Mesothelial cell of epicardium (in vitro differentiated cells): Measurements from ENCODE around the gene COA8. TPM values are rescaled to one million over a fixed set of nuclear protein-coding genes. Genes with fewer than 3 reads are reported as not detected.
"Not testable (repeated sequence)": the region's sequence is repeated elsewhere in the genome, so short reads cannot be mapped to it uniquely, and the experiment has no call there.

Experiments
- DNase-seq, 2 experiments: peaks; one replicate each; pipeline ENCODE4 v3.0.0; 2021; ENCODE audit warnings: low spot score in 2 of 2; ENCODE audit not compliant: unreplicated experiment in 2 of 2
- H3K27ac Mint-ChIP-seq: 2 replicates; pipeline ENCODE4 v1.8.0; 2021; ENCODE audit warnings: mixed read lengths
- H3K27me3 Mint-ChIP-seq: 2 replicates; pipeline ENCODE4 v1.8.0; 2021; ENCODE audit warnings: low read depth, mixed read lengths
- H3K36me3 Mint-ChIP-seq: 2 replicates; pipeline ENCODE4 v1.8.0; 2021; ENCODE audit warnings: mixed read lengths
- H3K4me1 Mint-ChIP-seq: 2 replicates; pipeline ENCODE4 v1.8.0; 2021; ENCODE audit warnings: mixed read lengths
- H3K4me3 Mint-ChIP-seq: 2 replicates; pipeline ENCODE4 v1.8.0; 2021; ENCODE audit warnings: mild to moderate bottlenecking, moderate library complexity, mixed read lengths
- H3K9me3 Mint-ChIP-seq: 2 replicates; pipeline ENCODE4 v1.8.0; 2021; ENCODE audit warnings: mixed read lengths
- CTCF ChIP-seq: fragments of 200-600 bp; sonication (generic); IDR thresholded peaks from one replicate; pipeline ENCODE4 v1.5.0; 2021; ENCODE audit warnings: antibody characterized with exemption; ENCODE audit not compliant: unreplicated experiment
- total RNA-seq: library from RNA; stranded (reverse); gene quantifications from 3 replicates; pipeline ENCODE4 v1.2.1, GENCODE V29; 2021

COA8 gene
- total RNA-seq, 1 donor from 2014 or later: 36.0 TPM

GRCh38 chr14:103600503-103600902 lies 37.7 kb downstream of the COA8 start:
- H3K9me3 Mint-ChIP-seq: no peaks in the 10 kb centered on the region
- no peak overlapping the region for H3K27ac Mint-ChIP-seq
- no peak for DNase-seq
- no peak overlapping the region for H3K4me3 Mint-ChIP-seq
- no peaks in the 10 kb centered on the region for H3K27me3 Mint-ChIP-seq
- TF ChIP-seq CTCF: no peak
- peaks cover 2% of the 10 kb centered on the region for H3K36me3 Mint-ChIP-seq
- H3K4me1 Mint-ChIP-seq: peaks cover under 1% of the 10 kb centered on the region

GRCh38 chr14:103604620-103605019 lies 41.9 kb downstream of the COA8 start:
- no peak overlapping the region for H3K4me3 Mint-ChIP-seq
- H3K4me1 Mint-ChIP-seq: peaks cover 7% of the 10 kb centered on the region
- DNase-seq: no peak
- TF ChIP-seq CTCF: no peak
- H3K27ac Mint-ChIP-seq: no peak overlapping the region
- peaks cover 29% of the 10 kb centered on the region for H3K27me3 Mint-ChIP-seq
- peaks cover 2% of the 10 kb centered on the region for H3K36me3 Mint-ChIP-seq
- no peaks in the 10 kb centered on the region for H3K9me3 Mint-ChIP-seq

- peaks cover 29% of the 10 kb centered on the region for H3K27me3 Mint-ChIP-seq
- no peak for DNase-seq
- peaks cover 7% of the 10 kb centered on the region for H3K9me3 Mint-ChIP-seq
- H3K27ac Mint-ChIP-seq: no peak overlapping the region
- H3K36me3 Mint-ChIP-seq: peaks cover 7% of the 10 kb centered on the region
- no peak for TF ChIP-seq CTCF
- H3K4me3 Mint-ChIP-seq: peak overlapping the region; percentile 22
- peaks cover 7% of the 10 kb centered on the region for H3K4me1 Mint-ChIP-seq
Observed at GRCh38 chr14:103606963-103607668, 44.4 kb downstream of the COA8 start.

- Mint-ChIP-seq H3K9me3 (peaks cover 7% of the 10 kb centered on the region), H3K4me3 (no peak overlapping the region), H3K27me3 (peaks cover 29% of the 10 kb centered on the region), H3K4me1 (peaks cover 7% of the 10 kb centered on the region), H3K36me3 (peaks cover 7% of the 10 kb centered on the region), H3K27ac (no peak overlapping the region)
- TF ChIP-seq CTCF: no peak
- no peak for DNase-seq
Observed at GRCh38 chr14:103607822-103608221, 45.1 kb downstream of the COA8 start.

- not testable (repeated sequence) for H3K4me3 Mint-ChIP-seq, H3K27ac Mint-ChIP-seq, H3K9me3 Mint-ChIP-seq, DNase-seq, H3K36me3 Mint-ChIP-seq, H3K4me1 Mint-ChIP-seq
- peaks cover 29% of the 10 kb centered on the region for H3K27me3 Mint-ChIP-seq
Observed at GRCh38 chr14:103609081-103609480, 46.3 kb downstream of the COA8 start.

- Mint-ChIP-seq H3K4me1 (peaks cover 7% of the 10 kb centered on the region), H3K36me3 (peaks cover 7% of the 10 kb centered on the region), H3K9me3 (peaks cover 7% of the 10 kb centered on the region), H3K27ac (no peak overlapping the region), H3K27me3 (peaks cover 29% of the 10 kb centered on the region), H3K4me3 (no peak overlapping the region)
- DNase-seq: no peak
- no peak for TF ChIP-seq CTCF
Observed at GRCh38 chr14:103611215-103611614, 48.5 kb downstream of the COA8 start.
